Left ventricle myocardium inferior (tissue), 1 donor: ENCODE measurements around the gene SLC25A41. TPM values are rescaled to one million over a fixed set of nuclear protein-coding genes. Genes with fewer than 3 reads are reported as not detected.

Experiments used
- DNase-seq: peaks from one replicate; pipeline ENCODE4 v3.0.0-alpha.2; 2020
- H3K27ac ChIP-seq: fragments of 200-600 bp; replicated peaks from 2 replicates; pipeline ENCODE4 v1.8.0; 2021
- H3K27me3 ChIP-seq: fragments of 200-600 bp; 2 replicates; pipeline ENCODE4 v1.8.0; 2021; ENCODE audit warnings: low read depth
- H3K36me3 ChIP-seq: fragments of 200-600 bp; 2 replicates; pipeline ENCODE4 v1.8.0; 2021
- H3K4me1 ChIP-seq: fragments of 200-600 bp; 2 replicates; pipeline ENCODE4 v1.8.0; 2021
- H3K4me3 ChIP-seq: fragments of 200-600 bp; 2 replicates; pipeline ENCODE4 v1.8.0; 2021; ENCODE audit warnings: mild to moderate bottlenecking, moderate library complexity
- H3K9me3 ChIP-seq: fragments of 200-600 bp; replicated peaks from 2 replicates; pipeline ENCODE4 v1.8.0; 2021
- CTCF ChIP-seq: fragments of 200-600 bp; IDR thresholded peaks from 2 replicates; pipeline ENCODE4 v1.8.0; 2021; ENCODE audit warnings: antibody characterized with exemption, mild to moderate bottlenecking, borderline replicate concordance
- intact Hi-C: fragments of 100-400 bp; cut with micrococcal nuclease; formaldehyde crosslinking; loops from one replicate; pipeline ENCODE4 v1.11.0; 2022
- total RNA-seq: library from RNA; stranded (reverse); fragmentation: NEBNext Ultra II Directional; extraction: Animal tissue kit (Norgen Biotek cat#: 25700); gene quantifications from one replicate; pipeline ENCODE4 v1.2.1, GENCODE V29; 2021
- donor health status: DM: no; HTN: yes; CAD: no; lungs with severe emphysema.

The SLC25A41 gene
- total RNA-seq, 1 donor from 2014 or later: 0.16 TPM

- no peak for TF ChIP-seq CTCF
- Histone ChIP-seq H3K36me3 (peaks cover 7% of the 10 kb centered on the region), H3K27me3 (no peaks in the 10 kb centered on the region), H3K4me1 (peaks cover 37% of the 10 kb centered on the region), H3K27ac (peak overlapping the region; percentile 91), H3K9me3 (no peaks in the 10 kb centered on the region), H3K4me3 (peak overlapping the region; percentile 59)
- intact Hi-C loops: no loop called here
- DNase-seq: no peak
Measured at GRCh38 chr19:6425732-6426620, 7.6 kb downstream of the SLC25A41 start.

DNA sequence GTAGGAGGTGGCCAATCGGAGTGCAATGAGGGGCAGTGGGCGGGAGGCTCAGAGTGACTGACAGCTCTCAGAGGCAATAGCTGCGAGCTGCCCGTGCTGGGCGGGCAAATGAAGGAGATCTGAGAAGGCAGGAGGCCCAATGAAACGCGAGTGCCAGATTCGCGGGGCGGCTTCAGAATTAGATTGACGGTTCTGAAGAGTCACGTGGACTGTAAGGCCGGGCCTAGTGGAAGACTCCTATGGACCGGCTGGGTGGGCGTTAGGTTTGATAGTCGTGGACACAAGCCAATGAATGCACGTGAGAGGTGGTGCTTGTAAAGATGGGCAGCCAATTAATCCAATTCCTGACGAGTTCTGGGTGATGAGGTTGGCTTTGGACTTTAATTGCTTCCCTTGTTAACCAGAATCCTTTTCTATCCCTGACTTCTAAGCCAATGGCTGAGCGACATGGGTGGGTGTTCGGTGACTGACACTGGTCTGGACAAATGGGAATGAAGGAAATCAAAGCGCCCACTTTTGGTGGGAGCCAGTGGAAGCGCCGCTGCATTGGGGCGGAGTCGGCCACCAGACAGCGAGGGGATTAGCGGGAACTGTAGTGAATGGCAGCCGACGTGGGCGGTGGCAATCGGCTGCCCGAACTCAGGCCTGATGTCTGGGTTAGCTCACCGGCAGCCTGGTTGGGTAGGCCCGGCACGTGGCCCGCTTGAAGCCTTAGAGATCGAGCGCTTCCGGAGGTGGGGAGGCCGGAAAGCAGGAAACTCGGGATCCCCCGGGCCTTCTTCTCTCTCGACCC lies 8.4 kb downstream of the SLC25A41 start:
- Histone ChIP-seq H3K4me3 (peak overlapping the region; percentile 91), H3K36me3 (peaks cover 15% of the 10 kb centered on the region), H3K9me3 (no peaks in the 10 kb centered on the region), H3K27ac (peak overlapping the region; percentile 91), H3K27me3 (no peaks in the 10 kb centered on the region), H3K4me1 (peaks cover 41% of the 10 kb centered on the region)
- DNase-seq: peak; percentile 100
- TF ChIP-seq CTCF: no peak
- intact Hi-C loops: no loop called here

GRCh38 chr19:6424195-6424938 lies 9.2 kb downstream of the SLC25A41 start, which contains the start of gene KHSRP:
Gene KHSRP, minus strand, starts transcription at chr19:6424811. Its CDS starts 110 bp downstream, at chr19:6424701.
- DNase-seq: no peak
- peaks cover 41% of the 10 kb centered on the region for H3K4me1 ChIP-seq
- H3K27me3 ChIP-seq: no peaks in the 10 kb centered on the region
- no peak for TF ChIP-seq CTCF
- H3K9me3 ChIP-seq: no peaks in the 10 kb centered on the region
- H3K4me3 ChIP-seq: peak within 1 kb of the TSS; percentile 91
- intact Hi-C loops: no loop called here
- H3K27ac ChIP-seq: peak within 1 kb of the TSS; percentile 91
- peaks cover 23% of the 10 kb centered on the region for H3K36me3 ChIP-seq

DNA sequence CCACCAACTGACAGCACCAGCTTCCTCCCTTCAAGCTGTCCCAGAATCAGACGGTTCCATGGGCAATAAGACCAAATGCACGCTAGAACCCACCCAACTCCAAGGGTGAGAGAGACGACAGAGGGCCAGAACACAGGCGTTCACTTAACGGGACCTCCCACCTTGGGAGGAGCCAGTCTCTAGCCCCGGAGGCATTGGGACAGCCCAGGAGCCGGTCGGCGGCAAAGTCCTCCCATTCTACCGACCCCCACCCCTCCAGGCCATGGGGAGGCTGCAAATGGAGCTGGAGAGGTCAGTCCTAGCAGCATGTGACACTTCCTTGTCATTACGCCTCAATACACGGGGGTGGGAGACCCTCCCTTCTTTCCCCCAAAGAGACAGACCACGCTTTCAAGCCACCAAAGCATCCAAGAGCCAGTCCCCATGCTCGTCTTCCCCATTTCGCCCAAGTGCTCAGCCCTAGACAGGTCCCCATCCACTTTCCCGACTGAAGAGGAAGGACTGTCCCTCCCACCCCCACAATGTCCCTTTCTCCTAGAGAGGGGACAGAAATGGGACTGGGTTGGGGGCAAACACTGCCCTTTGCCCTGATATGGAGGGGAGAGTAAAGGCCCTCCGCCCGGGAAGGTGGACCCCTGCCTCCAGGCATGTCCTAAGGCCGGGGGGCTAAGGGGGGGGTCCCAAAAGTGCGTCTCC lies 9.9 kb downstream of the SLC25A41 start:
- Histone ChIP-seq H3K27ac (peak overlapping the region; percentile 75), H3K27me3 (no peaks in the 10 kb centered on the region), H3K36me3 (peaks cover 30% of the 10 kb centered on the region), H3K9me3 (no peaks in the 10 kb centered on the region), H3K4me1 (peaks cover 41% of the 10 kb centered on the region), H3K4me3 (peak overlapping the region; percentile 91)
- DNase-seq: no peak
- intact Hi-C loops: no loop called here
- no peak for TF ChIP-seq CTCF
